A549 (cell line): Measurements from ENCODE around the gene TCEANC2. TPM values are rescaled to one million over a fixed set of nuclear protein-coding genes. Genes with fewer than 3 reads are reported as not detected.

ENCODE experiments used
- ATAC-seq, 2 experiments: fragments of 200-7000 bp in 1 of 2; fragments of >200 bp in 1 of 2; cut with Nextera tagmentation in 1 of 2; cut with Tn5 transposase in 1 of 2; 3 replicates each; pipeline versions ENCODE4 v1.8.0 to v1.9.1; 2018 to 2020; ENCODE audit warnings: mild to moderate bottlenecking in 1 of 2, moderate library complexity in 1 of 2
- CTCF ChIA-PET: fragments of 300-600 bp; sonication (Branson Sonifier 250); formaldehyde crosslinking; extraction: SDS; loops from one replicate; lab custom pipeline; 2021; ENCODE audit warnings: antibody characterized with exemption, inconsistent platforms; lab: Yijun Ruan, JAX
- POLR2A ChIA-PET: fragments of 350-600 bp; formaldehyde crosslinking; extraction: SDS; loops from one replicate; lab custom pipeline; 2021; ENCODE audit warnings: antibody characterized with exemption, inconsistent platforms; lab: Yijun Ruan, JAX
- DNase-seq, 2 experiments: peaks; one replicate each; pipeline versions ENCODE4 v3.0.0 to v3.0.0-alpha.2; 2011 to 2016; ENCODE audit warnings: low read depth in 1 of 2, low spot score in 1 of 2
- FAIRE-seq: peaks from 2 replicates; lab custom pipeline; 2011; peaks lifted over from hg19 to GRCh38; lab: Jason Lieb, UNC
- H3K27ac ChIP-seq, 2 experiments: fragments of >200 bp; sonication (Bioruptor Twin); formaldehyde crosslinking; 3 replicates each; pipeline ENCODE4 v1.5.1; 2016 to 2017
- H3K4me1 ChIP-seq: fragments of >200 bp; sonication (Bioruptor Twin); formaldehyde crosslinking; 3 replicates; pipeline ENCODE4 v1.6.1; 2016
- H3K4me2 ChIP-seq: fragments of >200 bp; sonication (Bioruptor Twin); formaldehyde crosslinking; 3 replicates; pipeline ENCODE4 v1.6.1; 2016
- H3K4me3 ChIP-seq: fragments of >200 bp; sonication (Bioruptor Twin); formaldehyde crosslinking; 3 replicates; pipeline ENCODE4 v1.5.1; 2016
- H3K9me3 ChIP-seq: fragments of >200 bp; sonication (Bioruptor Twin); formaldehyde crosslinking; 3 replicates; pipeline ENCODE4 v1.6.1; 2016
- ATOH8 ChIP-seq: fragments of 250-450 bp; sonication (Bioruptor Pico); IDR thresholded peaks from 2 replicates; pipeline ENCODE4 v1.5.0; 2020; ENCODE audit warnings: low read depth, mild to moderate bottlenecking, moderate library complexity
- CBX2 ChIP-seq: fragments of 200-600 bp; sonication (generic); IDR thresholded peaks from 2 replicates; pipeline ENCODE4 v1.6.1; 2016; ENCODE audit warnings: low read depth, mild to moderate bottlenecking, borderline replicate concordance
- CEBPB ChIP-seq, 2 experiments: fragments of >200 bp in 1 of 2; sonication (Bioruptor Twin) in 1 of 2; formaldehyde crosslinking in 1 of 2; IDR thresholded peaks; 2 replicates each; pipeline ENCODE4 v1.6.1; 2012 to 2016
- CTCF ChIP-seq: fragments of >200 bp; sonication (Bioruptor Twin); formaldehyde crosslinking; IDR thresholded peaks from 3 replicates; pipeline ENCODE4 v1.5.1; 2016
- E2F6 ChIP-seq: IDR thresholded peaks from 2 replicates; pipeline ENCODE4 v1.6.1; 2012; ENCODE audit warnings: low read depth, borderline replicate concordance
- EHF ChIP-seq: fragments of 250-450 bp; sonication (Bioruptor Pico); IDR thresholded peaks from 2 replicates; pipeline ENCODE4 v1.5.0; 2020; ENCODE audit warnings: mild to moderate bottlenecking
- EHMT2 ChIP-seq: fragments of 200-600 bp; sonication (generic); IDR thresholded peaks from 2 replicates; pipeline ENCODE4 v1.6.1; 2016; ENCODE audit warnings: antibody characterized with exemption, low read depth, mild to moderate bottlenecking, moderate library complexity
- ELK1 ChIP-seq: fragments of 150-350 bp; IDR thresholded peaks from 2 replicates; pipeline ENCODE4 v1.6.1; 2014; ENCODE audit warnings: low read depth, mild to moderate bottlenecking, low read length
- ESRRA ChIP-seq: fragments of 150-350 bp; IDR thresholded peaks from 2 replicates; pipeline ENCODE4 v1.6.1; 2014; ENCODE audit warnings: mild to moderate bottlenecking, low read length, borderline replicate concordance
- FOXS1 ChIP-seq: fragments of 250-450 bp; sonication (Bioruptor Pico); IDR thresholded peaks from 2 replicates; pipeline ENCODE4 v1.5.0; 2020; ENCODE audit warnings: mild to moderate bottlenecking, moderate library complexity
- GATA3 ChIP-seq: IDR thresholded peaks from 2 replicates; pipeline ENCODE4 v1.6.1; 2012; ENCODE audit warnings: borderline replicate concordance
- HDAC2 ChIP-seq: fragments of 200-600 bp; sonication (generic); IDR thresholded peaks from 2 replicates; pipeline ENCODE4 v1.6.1; 2016
- HOXA7 ChIP-seq: fragments of 250-450 bp; sonication (Bioruptor Pico); IDR thresholded peaks from 2 replicates; pipeline ENCODE4 v1.5.0; 2020; ENCODE audit warnings: mild to moderate bottlenecking, moderate library complexity
- HOXB5 ChIP-seq: fragments of 250-450 bp; sonication (Bioruptor Pico); IDR thresholded peaks from 2 replicates; pipeline ENCODE4 v1.5.0; 2020; ENCODE audit warnings: mild to moderate bottlenecking, moderate library complexity
- JUN ChIP-seq, 2 experiments: fragments of >200 bp; sonication (Bioruptor Twin); formaldehyde crosslinking; IDR thresholded peaks; 2 replicates in 1 of 2; 3 replicates in 1 of 2; pipeline ENCODE4 v1.6.1; 2016 to 2017
- MAFK ChIP-seq: fragments of 450-650 bp; IDR thresholded peaks from 2 replicates; pipeline ENCODE4 v1.6.1; 2014; ENCODE audit not compliant: partially characterized antibody
- NFE2L2 ChIP-seq: fragments of 150-350 bp; conservative IDR thresholded peaks from 2 replicates; pipeline ENCODE4 v1.6.1; 2014; ENCODE audit warnings: low read length
- PBX3 ChIP-seq: IDR thresholded peaks from 2 replicates; pipeline ENCODE4 v1.6.1; 2012
- PHF8 ChIP-seq: fragments of 200-600 bp; sonication (generic); IDR thresholded peaks from 2 replicates; pipeline ENCODE4 v1.6.1; 2016; ENCODE audit warnings: low read depth, mild to moderate bottlenecking, antibody characterized with exemption, moderate library complexity, borderline replicate concordance
- POLR2A ChIP-seq: IDR thresholded peaks from 2 replicates; pipeline ENCODE4 v1.6.1; 2012; ENCODE audit warnings: mild to moderate bottlenecking, low read length
- POLR2AphosphoS2 ChIP-seq: conservative IDR thresholded peaks from 2 replicates; pipeline ENCODE4 v1.6.1; 2012; ENCODE audit warnings: low read length, improper control_type of control experiment, inconsistent platforms
- RAD21 ChIP-seq, 2 experiments: fragments of >200 bp in 1 of 2; sonication (Bioruptor Twin) in 1 of 2; formaldehyde crosslinking in 1 of 2; IDR thresholded peaks in 1 of 2; conservative IDR thresholded peaks in 1 of 2; 2 replicates in 1 of 2; 3 replicates in 1 of 2; pipeline ENCODE4 v1.6.1; 2012 to 2018; ENCODE audit warnings: inconsistent platforms in 1 of 2
- RCOR1 ChIP-seq: fragments of 150-350 bp; IDR thresholded peaks from 2 replicates; pipeline ENCODE4 v1.6.1; 2014; ENCODE audit warnings: antibody characterized with exemption, low read length, low read depth
- RFX5 ChIP-seq: fragments of 450-650 bp; IDR thresholded peaks from 2 replicates; pipeline ENCODE4 v1.7.1; 2014; ENCODE audit warnings: antibody characterized with exemption, mild to moderate bottlenecking, moderate library complexity
- RNF2 ChIP-seq: fragments of 200-600 bp; sonication (generic); IDR thresholded peaks from 2 replicates; pipeline ENCODE4 v1.6.1; 2016; ENCODE audit warnings: low read depth, mild to moderate bottlenecking, antibody characterized with exemption, moderate library complexity, borderline replicate concordance
- SMC3 ChIP-seq: fragments of >200 bp; sonication (Bioruptor Twin); formaldehyde crosslinking; IDR thresholded peaks from 3 replicates; pipeline ENCODE4 v1.6.1; 2018; ENCODE audit warnings: inconsistent platforms
- SREBF2 ChIP-seq: fragments of 450-650 bp; IDR thresholded peaks from 2 replicates; pipeline ENCODE4 v1.6.1; 2014; ENCODE audit warnings: mild to moderate bottlenecking, moderate library complexity
- ZFP36 ChIP-seq: fragments of 450-650 bp; IDR thresholded peaks from 2 replicates; pipeline ENCODE4 v1.6.1; 2014; ENCODE audit warnings: borderline replicate concordance; ENCODE audit not compliant: partially characterized antibody
- ZNF302 ChIP-seq: fragments of 250-450 bp; sonication (Bioruptor Pico); IDR thresholded peaks from 2 replicates; pipeline ENCODE4 v1.9.0; 2021; ENCODE audit warnings: inconsistent platforms, mild to moderate bottlenecking, moderate library complexity
- WGBS: methylation state at CpG from one replicate; pipeline ENCODE4 v1.1.6; 2017; ENCODE audit errors: missing lambda C conversion rate; 5-methylcytosine and 5-hydroxymethylcytosine counted together
- polyA plus RNA-seq, 4 experiments: library from polyadenylated mRNA; depleted of rRNA in 3 of 4; stranded (reverse); fragments of >200 nt; fragmentation: RNase III in 1 of 4; extraction: RNeasy Plus Mini Kit Qiagen cat#74134 plus additional on column Dnase treatment in 1 of 4; gene quantifications; 2 replicates in 3 of 4; 3 replicates in 1 of 4; pipeline ENCODE4 v1.2.3, GENCODE V29; 2011 to 2017

The TCEANC2 gene
- polyA plus RNA-seq, 2 of the 4 experiments (the other 2 are of a cell fraction), result 1.9 to 3.4 TPM

- TF ChIP-seq ATOH8 (CRISPR knock-in tag), result no peak
- TF ChIP-seq HOXA7, result no peak
- no peak for TF ChIP-seq RCOR1
- TF ChIP-seq ZNF302 (CRISPR knock-in tag), result no peak
- TF ChIP-seq, all 56 proteins: peak for 0
These were observed 27.2 kb downstream of the TCEANC2 start (continued) for GRCh38 chr1:54080598-54081049.

GRCh38 chr1:54081306-54082270 lies 28.2 kb downstream of the TCEANC2 start:
- WGBS, result 57% methylated on average over 8 of the region's 8 CpGs
- no peak for FAIRE-seq
- ChIA-PET POLR2A (no interaction called here), CTCF (interaction anchor here (0.6 to 1.8 kb wide), 9 partner anchors 9 to 491 kb away, joined by 3 to 9 read pairs (median 4); partner anchors contain the start of genes TCEANC2 and TMEM59)
- Histone ChIP-seq H3K4me3 (no peak overlapping the region), H3K4me2 (peak overlapping the region; percentile 25; the same call in 1 of the 3 replicates), H3K9me3 (no peaks in the 10 kb centered on the region), H3K4me1 (peaks cover 5% of the 10 kb centered on the region; the same call in 1 of the 3 replicates), H3K27ac (0 out of 6 replicates have a peak overlapping the region, but pooled peaks of 1 of the 2 experiments have one; percentile 24)
- peak; percentile 50 to 81 for DNase-seq
- peak; percentile 94 to 99 for ATAC-seq
- TF ChIP-seq EHMT2 (no peak), SMC3 (peak; percentile 29; the same call in 2 of the 3 replicates), JUN (IDR thresholded peaks at IDR 0.05) (no peak), HDAC2 (no peak), CTCF (peak; percentile 57), NFE2L2 (no peak), PHF8 (no peak), RNF2 (no peak), ELK1 (no peak), ZFP36 (no peak), RAD21 (conservative IDR thresholded peaks at IDR 0.05 in 1 of 2, IDR thresholded peaks at IDR 0.05 in 1 of 2) (peak; percentile 32 to 43; a peak in 3 of 5 replicates), POLR2A (no peak), POLR2AphosphoS2 (no peak), CBX2 (no peak)

GRCh38 chr1:54084794-54085193 lies 31.4 kb downstream of the TCEANC2 start:
- peaks cover 5% of the 10 kb centered on the region; the same call in 1 of the 3 replicates for H3K4me1 ChIP-seq
- no peak for TF ChIP-seq HOXB5
- no peak for TF ChIP-seq CEBPB (IDR thresholded peaks at IDR 0.05)
- no peak for TF ChIP-seq ATOH8 (CRISPR knock-in tag)
- TF ChIP-seq PBX3, result no peak
- TF ChIP-seq SREBF2, result no peak
- no peak for TF ChIP-seq GATA3
- TF ChIP-seq MAFK, result no peak
- no peak for TF ChIP-seq EHF
- TF ChIP-seq RFX5, result no peak
- TF ChIP-seq E2F6, result no peak
- no peak for TF ChIP-seq FOXS1 (CRISPR knock-in tag)
- no peak for TF ChIP-seq CBX2
- no peak for TF ChIP-seq ESRRA
- no peak for TF ChIP-seq JUN (IDR thresholded peaks at IDR 0.05)
- CTCF ChIA-PET, result interaction anchor here (2.1 kb wide), 1 partner anchor 11 kb away, joined by 8 read pairs; no protein-coding TSS in a partner anchor
- WGBS, result 90% methylated on average over 2 of the region's 2 CpGs
- no peak overlapping the region for H3K27ac ChIP-seq
- no peaks in the 10 kb centered on the region for H3K9me3 ChIP-seq
- H3K4me3 ChIP-seq, result no peak overlapping the region
- no peak for DNase-seq
- H3K4me2 ChIP-seq, result no peak overlapping the region
- POLR2A ChIA-PET, result no interaction called here
- FAIRE-seq, result no peak
- ATAC-seq, result no peak
